ENCODE data around the gene RYK.

DNA sequence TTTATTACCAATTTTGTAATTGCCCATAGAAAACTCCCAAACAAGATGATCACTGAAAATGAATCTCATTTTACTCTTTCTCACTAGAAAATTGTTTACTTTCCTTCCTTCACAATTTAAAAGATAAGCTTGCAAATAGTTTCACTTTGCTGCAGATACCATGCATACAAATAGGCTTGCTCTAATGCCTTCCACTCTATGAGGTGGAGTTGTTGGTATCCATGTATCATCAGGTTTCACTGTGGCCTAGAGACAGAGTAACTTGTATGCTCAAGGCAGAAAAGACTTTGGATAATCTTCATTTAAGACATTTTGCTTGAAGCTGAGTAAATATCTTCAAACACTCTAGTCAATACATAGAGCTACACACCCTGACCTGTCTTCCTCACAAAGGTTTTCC is 60.8 kb downstream of the RYK start:
- TF ChIP-seq, protein P1, sequence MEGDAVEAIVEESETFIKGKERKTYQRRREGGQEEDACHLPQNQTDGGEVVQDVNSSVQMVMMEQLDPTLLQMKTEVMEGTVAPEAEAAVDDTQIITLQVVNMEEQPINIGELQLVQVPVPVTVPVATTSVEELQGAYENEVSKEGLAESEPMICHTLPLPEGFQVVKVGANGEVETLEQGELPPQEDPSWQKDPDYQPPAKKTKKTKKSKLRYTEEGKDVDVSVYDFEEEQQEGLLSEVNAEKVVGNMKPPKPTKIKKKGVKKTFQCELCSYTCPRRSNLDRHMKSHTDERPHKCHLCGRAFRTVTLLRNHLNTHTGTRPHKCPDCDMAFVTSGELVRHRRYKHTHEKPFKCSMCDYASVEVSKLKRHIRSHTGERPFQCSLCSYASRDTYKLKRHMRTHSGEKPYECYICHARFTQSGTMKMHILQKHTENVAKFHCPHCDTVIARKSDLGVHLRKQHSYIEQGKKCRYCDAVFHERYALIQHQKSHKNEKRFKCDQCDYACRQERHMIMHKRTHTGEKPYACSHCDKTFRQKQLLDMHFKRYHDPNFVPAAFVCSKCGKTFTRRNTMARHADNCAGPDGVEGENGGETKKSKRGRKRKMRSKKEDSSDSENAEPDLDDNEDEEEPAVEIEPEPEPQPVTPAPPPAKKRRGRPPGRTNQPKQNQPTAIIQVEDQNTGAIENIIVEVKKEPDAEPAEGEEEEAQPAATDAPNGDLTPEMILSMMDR (IDR thresholded peaks at IDR 0.05) = no peak
- TF ChIP-seq YY1 (IDR thresholded peaks at IDR 0.05; ENCODE audit: low read depth) (no peak), RFX5 (IDR thresholded peaks at IDR 0.05; ENCODE audit: low read length) (no peak), RAD21 (IDR thresholded peaks at IDR 0.05; ENCODE audit: low read length) (no peak), SMC3 (IDR thresholded peaks at IDR 0.05; ENCODE audit: low read depth, low read length) (no peak), JUND (IDR thresholded peaks at IDR 0.05) (no peak)
- TF ChIP-seq, protein P2, sequence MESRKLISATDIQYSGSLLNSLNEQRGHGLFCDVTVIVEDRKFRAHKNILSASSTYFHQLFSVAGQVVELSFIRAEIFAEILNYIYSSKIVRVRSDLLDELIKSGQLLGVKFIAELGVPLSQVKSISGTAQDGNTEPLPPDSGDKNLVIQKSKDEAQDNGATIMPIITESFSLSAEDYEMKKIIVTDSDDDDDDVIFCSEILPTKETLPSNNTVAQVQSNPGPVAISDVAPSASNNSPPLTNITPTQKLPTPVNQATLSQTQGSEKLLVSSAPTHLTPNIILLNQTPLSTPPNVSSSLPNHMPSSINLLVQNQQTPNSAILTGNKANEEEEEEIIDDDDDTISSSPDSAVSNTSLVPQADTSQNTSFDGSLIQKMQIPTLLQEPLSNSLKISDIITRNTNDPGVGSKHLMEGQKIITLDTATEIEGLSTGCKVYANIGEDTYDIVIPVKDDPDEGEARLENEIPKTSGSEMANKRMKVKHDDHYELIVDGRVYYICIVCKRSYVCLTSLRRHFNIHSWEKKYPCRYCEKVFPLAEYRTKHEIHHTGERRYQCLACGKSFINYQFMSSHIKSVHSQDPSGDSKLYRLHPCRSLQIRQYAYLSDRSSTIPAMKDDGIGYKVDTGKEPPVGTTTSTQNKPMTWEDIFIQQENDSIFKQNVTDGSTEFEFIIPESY (IDR thresholded peaks at IDR 0.05; ENCODE audit: borderline replicate concordance, low read depth) = no peak
- TF ChIP-seq, protein P3, sequence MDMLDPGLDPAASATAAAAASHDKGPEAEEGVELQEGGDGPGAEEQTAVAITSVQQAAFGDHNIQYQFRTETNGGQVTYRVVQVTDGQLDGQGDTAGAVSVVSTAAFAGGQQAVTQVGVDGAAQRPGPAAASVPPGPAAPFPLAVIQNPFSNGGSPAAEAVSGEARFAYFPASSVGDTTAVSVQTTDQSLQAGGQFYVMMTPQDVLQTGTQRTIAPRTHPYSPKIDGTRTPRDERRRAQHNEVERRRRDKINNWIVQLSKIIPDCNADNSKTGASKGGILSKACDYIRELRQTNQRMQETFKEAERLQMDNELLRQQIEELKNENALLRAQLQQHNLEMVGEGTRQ (IDR thresholded peaks at IDR 0.05; ENCODE audit: borderline replicate concordance, low read depth, low read length) = no peak
